H1 (cell line): ENCODE data around the gene ATF7IP2. TPM values are rescaled to one million over a fixed set of nuclear protein-coding genes. Genes with fewer than 3 reads are reported as not detected.

Experiments
- CTCF ChIA-PET: fragments of 300-600 bp; sonication (Branson Sonifier 250); formaldehyde crosslinking; loops from one replicate; lab custom pipeline; 2021; ENCODE audit not compliant: partially characterized antibody; lab: Charles Lee
- POLR2A ChIA-PET: fragments of 300-600 bp; sonication (Branson Sonifier 250); formaldehyde crosslinking; loops from one replicate; lab custom pipeline; 2021; ENCODE audit warnings: inconsistent platforms; ENCODE audit not compliant: partially characterized antibody; lab: Charles Lee
- DNase-seq, 2 experiments: peaks; one replicate each; pipeline versions ENCODE4 v3.0.0 to v3.0.0-alpha.2; 2010 to 2022; ENCODE audit warnings: low spot score in 2 of 2, low read depth in 1 of 2, mixed read lengths in 1 of 2
- FAIRE-seq: peaks from 2 replicates; lab custom pipeline; 2011; peaks lifted over from hg19 to GRCh38; lab: Jason Lieb, UNC
- H2AFZ ChIP-seq: 2 replicates; pipeline ENCODE4 v1.8.1; 2012; ENCODE audit warnings: low read length, inconsistent platforms
- H2AK5ac ChIP-seq: 2 replicates; pipeline ENCODE4 v1.6.1; 2013; ENCODE audit warnings: low read depth, low read length
- H2BK120ac ChIP-seq: replicated peaks from 2 replicates; pipeline ENCODE3; 2013; ENCODE audit warnings: low read depth, low read length, inconsistent platforms
- H2BK12ac ChIP-seq: 2 replicates; pipeline ENCODE4 v1.6.1; 2013; ENCODE audit warnings: low read depth, low read length
- H2BK15ac ChIP-seq: 2 replicates; pipeline ENCODE4 v1.6.1; 2013; ENCODE audit warnings: low read length
- H2BK20ac ChIP-seq: 2 replicates; pipeline ENCODE4 v1.6.1; 2013; ENCODE audit warnings: low read length
- H2BK5ac ChIP-seq: 2 replicates; pipeline ENCODE4 v1.6.1; 2013; ENCODE audit warnings: low read depth, low read length
- H3K14ac ChIP-seq: 2 replicates; pipeline ENCODE4 v1.6.1; 2013; ENCODE audit warnings: inconsistent platforms; ENCODE audit not compliant: insufficient read length
- H3K18ac ChIP-seq: 2 replicates; pipeline ENCODE4 v1.6.1; 2013; ENCODE audit warnings: low read length; ENCODE audit errors: extremely low read depth
- H3K23ac ChIP-seq: 2 replicates; pipeline ENCODE4 v1.6.1; 2013; ENCODE audit warnings: inconsistent platforms; ENCODE audit not compliant: insufficient read length
- H3K23me2 ChIP-seq: 2 replicates; pipeline ENCODE4 v1.6.1; 2013; ENCODE audit warnings: low read depth, low read length
- H3K27ac ChIP-seq: 2 replicates; pipeline ENCODE4 v1.6.1; 2011; ENCODE audit warnings: low read depth, low read length, inconsistent platforms
- H3K27me3 ChIP-seq, 4 experiments: replicated peaks in 1 of 4; 1 replicate in 1 of 4; 2 replicates in 3 of 4; pipeline versions ENCODE4 v1.6.1 to v1.8.1; 2011 to 2013; ENCODE audit warnings: low read length in 3 of 4, mild to moderate bottlenecking in 3 of 4, inconsistent platforms in 2 of 4, mixed read lengths in 2 of 4, moderate library complexity in 1 of 4; ENCODE audit not compliant: control insufficient read depth in 3 of 4, insufficient read depth in 3 of 4; ENCODE audit errors: extremely low read depth in 1 of 4
- H3K36me3 ChIP-seq, 4 experiments: 2 replicates each; pipeline versions ENCODE4 v1.6.1 to v1.8.1; 2011 to 2013; ENCODE audit warnings: mild to moderate bottlenecking in 4 of 4, low read length in 3 of 4, moderate library complexity in 2 of 4, control low read depth in 1 of 4, inconsistent platforms in 1 of 4; ENCODE audit not compliant: insufficient read depth in 4 of 4, control insufficient read depth in 2 of 4
- H3K4ac ChIP-seq: replicated peaks from 2 replicates; pipeline ENCODE3; 2013; ENCODE audit warnings: low read length, low read depth, mixed read lengths, inconsistent platforms; ENCODE audit not compliant: insufficient read length
- H3K4me1 ChIP-seq, 4 experiments: replicated peaks in 1 of 4; 1 replicate in 1 of 4; 2 replicates in 3 of 4; pipeline versions ENCODE4 v1.6.1 to v1.8.1; 2011 to 2013; ENCODE audit warnings: low read length in 3 of 4, inconsistent platforms in 2 of 4, mixed read lengths in 1 of 4; ENCODE audit not compliant: insufficient read depth in 4 of 4, control insufficient read depth in 3 of 4
- H3K4me2 ChIP-seq, 2 experiments: 2 replicates each; pipeline versions ENCODE4 v1.6.1 to v1.8.1; 2011 to 2013; ENCODE audit warnings: low read depth in 2 of 2, low read length in 2 of 2, control low read depth in 1 of 2, inconsistent platforms in 1 of 2, mild to moderate bottlenecking in 1 of 2; ENCODE audit not compliant: insufficient read depth in 1 of 2
- H3K4me3 ChIP-seq, 4 experiments: fragments of 200-600, 300-600 bp in 1 of 4; sonication (generic), shearing (Covaris generic), sonication (Bioruptor Twin) in 1 of 4; 2 replicates each; pipeline versions ENCODE4 v1.5.1 to v1.8.1; 2011 to 2016; ENCODE audit warnings: low read length in 4 of 4, low read depth in 3 of 4, control low read depth in 2 of 4, inconsistent platforms in 2 of 4, mild to moderate bottlenecking in 2 of 4, mixed read lengths in 1 of 4, moderate library complexity in 1 of 4; ENCODE audit not compliant: insufficient read depth in 2 of 4; ENCODE audit errors: extremely low read depth in 1 of 4
- H3K56ac ChIP-seq: replicated peaks from 2 replicates; pipeline ENCODE3; 2013; ENCODE audit warnings: low read depth, mild to moderate bottlenecking, mixed read lengths, low read length, inconsistent platforms; ENCODE audit not compliant: insufficient read length
- H3K79me1 ChIP-seq: 2 replicates; pipeline ENCODE4 v1.6.1; 2013; ENCODE audit warnings: low read depth, low read length, control low read depth
- H3K79me2 ChIP-seq, 2 experiments: 2 replicates each; pipeline versions ENCODE4 v1.6.1 to v1.8.1; 2012 to 2013; ENCODE audit warnings: low read length in 2 of 2, mild to moderate bottlenecking in 2 of 2, inconsistent platforms in 1 of 2; ENCODE audit not compliant: insufficient read depth in 2 of 2, control insufficient read depth in 1 of 2
- H3K9ac ChIP-seq, 4 experiments: replicated peaks in 1 of 4; 1 replicate in 1 of 4; 2 replicates in 3 of 4; pipeline versions ENCODE4 v1.6.1 to v1.8.1; 2011 to 2013; ENCODE audit warnings: low read depth in 3 of 4, low read length in 3 of 4, control low read depth in 2 of 4, mild to moderate bottlenecking in 2 of 4, moderate library complexity in 2 of 4, inconsistent platforms in 1 of 4; ENCODE audit errors: extremely low read depth in 1 of 4
- H3K9me3 ChIP-seq, 2 experiments: 2 replicates each; pipeline versions ENCODE4 v1.6.1 to v1.8.1; 2012 to 2013; ENCODE audit warnings: mild to moderate bottlenecking in 2 of 2, moderate library complexity in 2 of 2, control low read depth in 1 of 2, inconsistent platforms in 1 of 2, low read depth in 1 of 2, low read length in 1 of 2, mixed read lengths in 1 of 2; ENCODE audit not compliant: insufficient read depth in 2 of 2
- H4K20me1 ChIP-seq, 2 experiments: replicated peaks in 1 of 2; 2 replicates each; pipeline versions ENCODE3 to v1.8.1; 2011 to 2013; ENCODE audit warnings: inconsistent platforms in 2 of 2, low read length in 2 of 2, mild to moderate bottlenecking in 1 of 2; ENCODE audit not compliant: insufficient read depth in 2 of 2, control insufficient read depth in 1 of 2
- H4K5ac ChIP-seq: 2 replicates; pipeline ENCODE4 v1.6.1; 2013; ENCODE audit warnings: low read length, low read depth, mixed read lengths, inconsistent platforms; ENCODE audit not compliant: insufficient read length
- H4K8ac ChIP-seq: 2 replicates; pipeline ENCODE4 v1.8.0; 2013; ENCODE audit warnings: mild to moderate bottlenecking, moderate library complexity, low read length, inconsistent platforms; ENCODE audit not compliant: insufficient read depth; ENCODE audit errors: extremely low read depth
- H4K91ac ChIP-seq: replicated peaks from 2 replicates; pipeline ENCODE3; 2013; ENCODE audit warnings: low read length, mixed read lengths, inconsistent platforms; ENCODE audit not compliant: insufficient read length
- ATF2 ChIP-seq: IDR thresholded peaks from 2 replicates; pipeline ENCODE4 v1.6.1; 2012; ENCODE audit warnings: low read length, inconsistent platforms
- CBX5 ChIP-seq: fragments of 300-800, 300-1000 bp; sonication (generic); IDR thresholded peaks from 2 replicates; pipeline ENCODE4 v1.7.1; 2016; ENCODE audit warnings: antibody characterized with exemption, low read length, low read depth
- CHD1 ChIP-seq: IDR thresholded peaks from 2 replicates; pipeline ENCODE4 v1.6.1; 2012; ENCODE audit warnings: low read depth, low read length, improper control_type of control experiment
- HDAC6 ChIP-seq: IDR thresholded peaks from one replicate; pipeline ENCODE4 v1.7.1; 2012; ENCODE audit warnings: low read depth, mild to moderate bottlenecking, inconsistent platforms, low read length, moderate library complexity
- JUND ChIP-seq: IDR thresholded peaks from 2 replicates; pipeline ENCODE4 v1.6.1; 2011; ENCODE audit warnings: mild to moderate bottlenecking, improper control_type of control experiment, low read length
- KDM1A ChIP-seq: fragments of 200-600, 300-600 bp; sonication (generic); IDR thresholded peaks from 2 replicates; pipeline ENCODE4 v1.7.1; 2016; ENCODE audit warnings: mild to moderate bottlenecking, low read length, borderline replicate concordance
- RBBP5 ChIP-seq: IDR thresholded peaks from 2 replicates; pipeline ENCODE4 v1.7.1; 2012; ENCODE audit warnings: low read depth, mild to moderate bottlenecking, inconsistent platforms, low read length, moderate library complexity, borderline replicate concordance
- RXRA ChIP-seq: IDR thresholded peaks from 2 replicates; pipeline ENCODE4 v1.6.1; 2011; ENCODE audit warnings: low read depth, mild to moderate bottlenecking, low read length, moderate library complexity; ENCODE audit not compliant: insufficient read depth
- USF2 ChIP-seq: IDR thresholded peaks from 2 replicates; pipeline ENCODE4 v1.6.1; 2011; ENCODE audit warnings: low read length, improper control_type of control experiment
- ZNF274 ChIP-seq: IDR thresholded peaks from 2 replicates; pipeline ENCODE4 v1.7.0; 2012; ENCODE audit warnings: low read length, borderline replicate concordance; ENCODE audit errors: extremely low read depth
- WGBS, 2 experiments: shearing (Covaris generic) in 1 of 2; methylation state at CpG; one replicate each; pipeline versions ENCODE4 v1.1.6 to v1.1.7; 2013 to 2015; ENCODE audit warnings: low lambda C conversion rate in 2 of 2, mixed read lengths in 2 of 2, inconsistent platforms in 1 of 2, low coverage in 1 of 2, missing lambda C conversion rate in 1 of 2; ENCODE audit not compliant: insufficient replicate concordance in 2 of 2, insufficient coverage in 1 of 2, insufficient read length in 1 of 2; ENCODE audit errors: extremely low coverage in 1 of 2, missing lambda C conversion rate in 1 of 2; 5-methylcytosine and 5-hydroxymethylcytosine counted together
- polyA plus RNA-seq, 7 experiments: library from polyadenylated mRNA; depleted of rRNA in 3 of 7; stranded (reverse) in 5 of 7; unstranded in 2 of 7; fragments of >200 nt in 5 of 7; fragments of 200-250 nt in 2 of 7; gene quantifications; 1 replicate in 5 of 7; 2 replicates in 1 of 7; 4 replicates in 1 of 7; pipeline versions ENCODE4 v1.2.1 to v1.2.3, GENCODE V29; 2011 to 2013; ENCODE audit warnings: missing spikeins in 2 of 7, mixed read lengths in 2 of 7
- total RNA-seq: library from RNA; stranded (reverse); fragmentation: NEBNext Ultra II Directional; extraction: Animal tissue kit (Norgen Biotek cat#: 25700); gene quantifications from 2 replicates; pipeline ENCODE4 v1.2.1, GENCODE V29; 2021

ATF7IP2 gene
- total and polyA plus RNA-seq, 2 of the 8 experiments (the other 6 are each of a cell fraction or from before 2014, with no cell fraction given): 28.7 to 32.8 TPM

GRCh38 chr16:10349851-10350250, 36.0 kb upstream of the ATF7IP2 start:
- TF ChIP-seq RXRA (no peak), RBBP5 (no peak), JUND (no peak), HDAC6 (no peak), ZNF274 (no peak), USF2 (no peak), CBX5 (no peak), KDM1A (no peak), ATF2 (no peak), CHD1 (no peak)
- no peak overlapping the region for H2AK5ac ChIP-seq
- no peak overlapping the region for H3K56ac ChIP-seq
- H3K18ac ChIP-seq: no peak overlapping the region
- no peak overlapping the region for H2BK12ac ChIP-seq
- no peak overlapping the region for H4K5ac ChIP-seq
- no peak overlapping the region for H2AFZ ChIP-seq
- no peak for FAIRE-seq
- no peak overlapping the region for H3K9ac ChIP-seq
- no peak overlapping the region for H3K23ac ChIP-seq
- no peak for DNase-seq
- no peak overlapping the region for H2BK120ac ChIP-seq
- no peak overlapping the region for H2BK5ac ChIP-seq
- no peak overlapping the region for H3K4ac ChIP-seq
- H3K14ac ChIP-seq: no peak overlapping the region
- H4K20me1 ChIP-seq: no peaks in the 10 kb centered on the region
- no peaks in the 10 kb centered on the region for H3K79me2 ChIP-seq
- 0 out of 4 replicates have a peak, but pooled peaks cover 0 to 4% of the 10 kb centered on the region in 2 experiments for H3K9me3 ChIP-seq
- ChIA-PET CTCF (no interaction called here), POLR2A (no interaction called here)
- no peaks in the 10 kb centered on the region for H3K36me3 ChIP-seq
- H3K4me1 ChIP-seq: no peaks in the 10 kb centered on the region
- no peaks in the 10 kb centered on the region for H3K79me1 ChIP-seq
- H3K4me2 ChIP-seq: no peak overlapping the region
- no peak overlapping the region for H3K27ac ChIP-seq
- no peak overlapping the region for H4K8ac ChIP-seq
- H3K23me2 ChIP-seq: no peaks in the 10 kb centered on the region
- H2BK20ac ChIP-seq: no peak overlapping the region
- 93% methylated on average over 5 of the region's 5 CpGs; no CpG with 5 or more reads in 1 of the 2 experiments for WGBS, 2 experiments
- no peak overlapping the region for H4K91ac ChIP-seq
- no peak overlapping the region for H3K4me3 ChIP-seq
- no peaks in the 10 kb centered on the region for H3K27me3 ChIP-seq
- no peak overlapping the region for H2BK15ac ChIP-seq
